GM12878 (cell line): ENCODE data around the gene ZYX. TPM values are rescaled to one million over a fixed set of nuclear protein-coding genes. Genes with fewer than 3 reads are reported as not detected.

Experiments
- ATAC-seq: fragments of 200-7000 bp; cut with Tn5 transposase; 3 replicates; pipeline ENCODE4 v1.9.1; 2020; ENCODE audit warnings: mild to moderate bottlenecking, moderate library complexity
- BruUV-seq: library from RNA; stranded (reverse); fragments of 400-500 nt; replicated peaks from 2 replicates; lab custom pipeline; 2021; lab: Mats Ljungman, UMichigan
- CTCF ChIA-PET: fragments of 300-600 bp; sonication (Branson Sonifier 250); formaldehyde crosslinking; extraction: SDS; loops from one replicate; lab custom pipeline; 2021; ENCODE audit warnings: inconsistent platforms; lab: Yijun Ruan, JAX
- POLR2A ChIA-PET: fragments of 350-600 bp; formaldehyde crosslinking; extraction: SDS; loops from one replicate; lab custom pipeline; 2021; ENCODE audit warnings: inconsistent platforms; lab: Charles Lee
- RAD21 ChIA-PET: fragments of 300-600 bp; sonication (Branson Sonifier 250); formaldehyde crosslinking; loops from one replicate; lab custom pipeline; 2023; ENCODE audit warnings: antibody characterized with exemption; ENCODE audit not compliant: unreplicated experiment; lab: Charles Lee
- SMC1A ChIA-PET: fragments of 300-600 bp; sonication (Branson Sonifier 250); formaldehyde crosslinking; loops from one replicate; lab custom pipeline; 2023; ENCODE audit not compliant: unreplicated experiment, uncharacterized antibody; lab: Charles Lee
- DNase-seq: peaks from one replicate; pipeline ENCODE4 v3.0.0-alpha.2; 2011; ENCODE audit warnings: low read depth, low spot score
- FAIRE-seq: peaks from 3 replicates; lab custom pipeline; 2011; peaks lifted over from hg19 to GRCh38; lab: Jason Lieb, UNC
- H2AFZ ChIP-seq: 2 replicates; pipeline ENCODE4 v1.6.0; 2011; ENCODE audit warnings: low read depth, low read length, control low read depth; ENCODE audit not compliant: control insufficient read depth
- H3K27ac ChIP-seq: 2 replicates; pipeline ENCODE4 v1.5.1; 2011; ENCODE audit warnings: control low read depth; ENCODE audit not compliant: control insufficient read depth, insufficient read depth
- H3K27me3 ChIP-seq, 2 experiments: replicated peaks in 1 of 2; 2 replicates each; pipeline versions ENCODE4 v1.6.0 to v1.6.1; 2011; ENCODE audit warnings: low read length in 1 of 2; ENCODE audit not compliant: control insufficient read depth in 2 of 2, insufficient read depth in 2 of 2
- H3K36me3 ChIP-seq, 2 experiments: 2 replicates each; pipeline ENCODE4 v1.5.1; 2011; ENCODE audit warnings: low read length in 1 of 2; ENCODE audit not compliant: control insufficient read depth in 2 of 2, insufficient read depth in 2 of 2
- H3K4me1 ChIP-seq: 2 replicates; pipeline ENCODE4 v1.6.1; 2011; ENCODE audit warnings: mild to moderate bottlenecking, low read length, moderate library complexity, mixed read lengths; ENCODE audit not compliant: control insufficient read depth, insufficient read depth
- H3K4me2 ChIP-seq: 2 replicates; pipeline ENCODE4 v1.6.0; 2011; ENCODE audit warnings: control low read depth; ENCODE audit not compliant: control insufficient read depth, insufficient read depth
- H3K4me3 ChIP-seq: fragments of 200-600 bp; sonication (generic); 2 replicates; pipeline ENCODE4 v1.5.1; 2016
- H3K79me2 ChIP-seq: 2 replicates; pipeline ENCODE4 v1.6.0; 2011; ENCODE audit warnings: low read length; ENCODE audit not compliant: control insufficient read depth, insufficient read depth
- H3K9ac ChIP-seq: 2 replicates; pipeline ENCODE4 v1.8.0; 2011; ENCODE audit warnings: low read length, control low read depth, mixed read lengths; ENCODE audit not compliant: control insufficient read depth, insufficient read depth
- H3K9me3 ChIP-seq: replicated peaks from 3 replicates; pipeline ENCODE4 v1.5.1; 2011; ENCODE audit warnings: mild to moderate bottlenecking, low read length; ENCODE audit not compliant: control insufficient read depth, insufficient read depth
- H4K20me1 ChIP-seq: 2 replicates; pipeline ENCODE4 v1.6.0; 2011; ENCODE audit not compliant: control insufficient read depth, insufficient read depth
- EED ChIP-seq: sonication (generic); IDR thresholded peaks from 2 replicates; pipeline ENCODE4 v1.6.1; 2016; ENCODE audit warnings: antibody characterized with exemption, low read depth
- NFXL1 ChIP-seq: fragments of 450-650 bp; IDR thresholded peaks from 2 replicates; pipeline ENCODE4 v1.6.1; 2017; ENCODE audit warnings: antibody characterized with exemption, mild to moderate bottlenecking, borderline replicate concordance
- NR2C1 ChIP-seq: fragments of 450-650 bp; IDR thresholded peaks from 2 replicates; pipeline ENCODE4 v1.6.1; 2017; ENCODE audit warnings: antibody characterized with exemption, mild to moderate bottlenecking, moderate library complexity
- PBX3 ChIP-seq: IDR thresholded peaks from 2 replicates; pipeline ENCODE4 v1.6.1; 2011; ENCODE audit warnings: mild to moderate bottlenecking, low read depth, low read length, moderate library complexity; ENCODE audit not compliant: insufficient replicate concordance
- RUNX3 ChIP-seq: IDR thresholded peaks from 2 replicates; pipeline ENCODE4 v1.6.1; 2012; ENCODE audit warnings: low read length, inconsistent platforms
- SMAD1 ChIP-seq: fragments of 450-650 bp; IDR thresholded peaks from 2 replicates; pipeline ENCODE4 v1.6.1; 2018; ENCODE audit warnings: mild to moderate bottlenecking, low read depth; ENCODE audit not compliant: partially characterized antibody
- SP1 ChIP-seq: IDR thresholded peaks from one replicate; pipeline ENCODE4 v1.6.1; 2011; ENCODE audit warnings: low read depth, low read length
- USF1 ChIP-seq: IDR thresholded peaks from 2 replicates; pipeline ENCODE4 v1.6.1; 2011; ENCODE audit warnings: borderline replicate concordance, low read depth, mild to moderate bottlenecking, moderate library complexity, mixed read lengths, low read length; ENCODE audit not compliant: insufficient read depth; ENCODE audit errors: extremely low read length
- ZNF207 ChIP-seq: fragments of 450-650 bp; IDR thresholded peaks from 2 replicates; pipeline ENCODE4 v1.6.1; 2014; ENCODE audit warnings: antibody characterized with exemption, mild to moderate bottlenecking, borderline replicate concordance
- WGBS: methylation state at CpG from one replicate; pipeline ENCODE4 v1.1.6; 2016; ENCODE audit warnings: low lambda C conversion rate; ENCODE audit not compliant: insufficient replicate concordance, insufficient coverage; ENCODE audit errors: missing lambda C conversion rate; 5-methylcytosine and 5-hydroxymethylcytosine counted together
- in situ Hi-C: fragments of 300-500 bp; cut with MboI; formaldehyde crosslinking; loops from 9 replicates; pipeline ENCODE4 v1.14.3; 2018; ENCODE audit warnings: mixed read lengths
- intact Hi-C: fragments of 100-400 bp; cut with micrococcal nuclease; formaldehyde crosslinking; loops from one replicate; pipeline ENCODE4 v1.14.2; 2022; ENCODE audit not compliant: unreplicated experiment
- polyA plus RNA-seq, 11 experiments: library from polyadenylated mRNA; depleted of rRNA in 4 of 11; unstranded in 6 of 11; stranded (reverse) in 5 of 11; fragments of >200 nt; fragmentation: Nextera tagmentation in 4 of 11; fragmentation: Illumina TruSeq in 1 of 11; extraction: Ambion mirVana in 4 of 11; extraction: Trizol in 1 of 11; gene quantifications; 1 replicate in 1 of 11; 2 replicates in 10 of 11; pipeline versions ENCODE4 v1.2.1 to v1.2.3, GENCODE V29; 2011 to 2016; ENCODE audit warnings: inconsistent platforms in 2 of 11, missing spikeins in 2 of 11, low read depth in 1 of 11
- total RNA-seq, 4 experiments: library from RNA; depleted of rRNA in 3 of 4; stranded (reverse); fragments of >200 nt in 3 of 4; fragmentation: Illumina TruSeq in 1 of 4; extraction: Trizol in 1 of 4; gene quantifications; 2 replicates each; pipeline versions ENCODE4 v1.2.1 to v1.2.3, GENCODE V29; 2013 to 2021

The ZYX gene
- total and polyA plus RNA-seq, 10 of the 15 experiments (the other 5 are each of a cell fraction or from before 2014, with no cell fraction given) = 2.1 to 100 (median 27.6) TPM

GRCh38 chr7:143437578-143437977 is 56.4 kb downstream of the ZYX start:
- Histone ChIP-seq H2AFZ (no peak overlapping the region), H3K9me3 (no peaks in the 10 kb centered on the region), H3K27ac (no peak overlapping the region), H3K79me2 (no peaks in the 10 kb centered on the region), H3K4me1 (no peaks in the 10 kb centered on the region), H3K4me2 (no peak overlapping the region), H4K20me1 (no peaks in the 10 kb centered on the region), H3K27me3 (no peaks in the 10 kb centered on the region; a peak in 1 of 4 replicates), H3K4me3 (no peak overlapping the region), H3K9ac (no peak overlapping the region), H3K36me3 (no peaks in the 10 kb centered on the region)
- WGBS = 15% methylated on average over 4 of the region's 4 CpGs
- SMC1A ChIA-PET = no interaction called here
- RAD21 ChIA-PET = no interaction called here
- no peak for ATAC-seq
- no TSS peak for BruUV-seq
- DNase-seq = no peak
- intact Hi-C loops (no loop called here), in situ Hi-C loops (no loop called here)
- CTCF ChIA-PET = no interaction called here
- no peak for FAIRE-seq
- TF ChIP-seq ZNF207 (no peak), PBX3 (no peak), USF1 (no peak), NFXL1 (no peak), SP1 (no peak), SMAD1 (no peak), NR2C1 (no peak), RUNX3 (no peak), EED (no peak)
- POLR2A ChIA-PET = no interaction called here
